NCI-H226 (cell line): ENCODE data around the gene RRAGC.
A peak's percentile ranks its signal among the peaks of the same experiment; 100 is the strongest.

ENCODE experiments used
- DNase-seq: peaks from one replicate; pipeline ENCODE4 v3.0.0-alpha.2; 2015

Gene RRAGC

GRCh38 chr1:38859561-38860453 lies at the start of gene RRAGC:
RRAGC (minus strand) TSS chr1:38859772; CDS start chr1:38859646, 126 bp downstream.
- DNase-seq, result peak; percentile 99

- no peak for DNase-seq
Observed at GRCh38 chr1:38908821-38909220, 49.2 kb upstream of the RRAGC start.

- DNase-seq, result no peak
Observed at GRCh38 chr1:38905985-38906384, 46.4 kb upstream of the RRAGC start.

GRCh38 chr1:38899560-38899959 lies 40.0 kb upstream of the RRAGC start:
- no peak for DNase-seq

GRCh38 chr1:38898653-38899230 lies 39.2 kb upstream of the RRAGC start:
- DNase-seq, result peak; percentile 12

- DNase-seq, result no peak
Observed at GRCh38 chr1:38896169-38896568, 36.6 kb upstream of the RRAGC start.

GRCh38 chr1:38892976-38893375 lies 33.4 kb upstream of the RRAGC start:
- no peak for DNase-seq

- DNase-seq, result no peak
Observed at GRCh38 chr1:38891753-38892152, 32.2 kb upstream of the RRAGC start.

- no peak for DNase-seq
Observed at GRCh38 chr1:38889589-38889988, 30.0 kb upstream of the RRAGC start.

- DNase-seq, result no peak
Observed at GRCh38 chr1:38888423-38889333, 29.1 kb upstream of the RRAGC start.

GRCh38 chr1:38885092-38885491 lies 25.5 kb upstream of the RRAGC start:
- no peak for DNase-seq

GRCh38 chr1:38881487-38881886 lies 21.9 kb upstream of the RRAGC start, which contains the start of gene GJA9:
GJA9 (minus strand) TSS chr1:38881587; CDS start chr1:38876098, 5,489 bp downstream.
- DNase-seq, result no peak

GRCh38 chr1:38875811-38876210 lies 16.2 kb upstream of the RRAGC start:
- no peak for DNase-seq

GRCh38 chr1:38873027-38873969 lies 13.7 kb upstream of the RRAGC start, which contains the start of gene MYCBP:
MYCBP (minus strand) TSS chr1:38873348; CDS start chr1:38873305, 43 bp downstream.
- peak; percentile 91 for DNase-seq

GRCh38 chr1:38872401-38873026 lies 12.9 kb upstream of the RRAGC start:
- peak; percentile 11 for DNase-seq

GRCh38 chr1:38870996-38871395 lies 11.4 kb upstream of the RRAGC start:
- DNase-seq, result no peak

- no peak for DNase-seq
Observed at GRCh38 chr1:38867208-38867607, 7.6 kb upstream of the RRAGC start.

- DNase-seq, result no peak
Observed at GRCh38 chr1:38865112-38865715, 5.6 kb upstream of the RRAGC start.

- no peak for DNase-seq
Observed at GRCh38 chr1:38860454-38860795, 853 bp upstream of the RRAGC start.

- peak; percentile 74 for DNase-seq
Observed at GRCh38 chr1:38858833-38859560, 575 bp downstream of the RRAGC start.
